Measurements from ENCODE around the gene CFAP20DC. TPM values are rescaled to one million over a fixed set of nuclear protein-coding genes. Genes with fewer than 3 reads are reported as not detected.

CFAP20DC gene
- total RNA-seq, 1 donor from 2014 or later, result not detected

DNA sequence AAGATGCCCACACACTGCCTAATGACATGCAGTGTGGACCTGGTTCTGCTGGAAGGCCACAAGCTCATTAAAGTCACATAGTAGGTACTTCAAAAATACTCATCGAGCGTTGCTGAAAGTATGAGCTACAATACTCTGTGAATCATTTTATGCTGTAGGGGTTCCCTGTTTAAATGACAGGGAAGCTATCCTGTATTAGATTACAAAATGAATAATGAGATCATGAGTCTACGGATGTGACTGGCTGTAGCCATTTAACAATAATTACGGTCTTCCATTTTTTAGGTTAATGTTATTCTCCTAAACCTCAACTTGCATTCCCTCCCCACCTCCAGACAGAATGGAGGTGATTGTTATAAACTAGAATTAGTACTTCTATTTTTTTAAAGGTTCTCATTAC lies 255.1 kb downstream of the CFAP20DC start:
- Histone ChIP-seq H3K36me3 (no peaks in the 10 kb centered on the region), H3K4me3 (no peak overlapping the region), H3K4me1 (no peaks in the 10 kb centered on the region), H3K27me3 (ENCODE audit: low read depth) (no peaks in the 10 kb centered on the region), H3K27ac (replicated peaks) (no peak overlapping the region), H3K9me3 (replicated peaks) (no peaks in the 10 kb centered on the region)
- TF ChIP-seq, protein P1, sequence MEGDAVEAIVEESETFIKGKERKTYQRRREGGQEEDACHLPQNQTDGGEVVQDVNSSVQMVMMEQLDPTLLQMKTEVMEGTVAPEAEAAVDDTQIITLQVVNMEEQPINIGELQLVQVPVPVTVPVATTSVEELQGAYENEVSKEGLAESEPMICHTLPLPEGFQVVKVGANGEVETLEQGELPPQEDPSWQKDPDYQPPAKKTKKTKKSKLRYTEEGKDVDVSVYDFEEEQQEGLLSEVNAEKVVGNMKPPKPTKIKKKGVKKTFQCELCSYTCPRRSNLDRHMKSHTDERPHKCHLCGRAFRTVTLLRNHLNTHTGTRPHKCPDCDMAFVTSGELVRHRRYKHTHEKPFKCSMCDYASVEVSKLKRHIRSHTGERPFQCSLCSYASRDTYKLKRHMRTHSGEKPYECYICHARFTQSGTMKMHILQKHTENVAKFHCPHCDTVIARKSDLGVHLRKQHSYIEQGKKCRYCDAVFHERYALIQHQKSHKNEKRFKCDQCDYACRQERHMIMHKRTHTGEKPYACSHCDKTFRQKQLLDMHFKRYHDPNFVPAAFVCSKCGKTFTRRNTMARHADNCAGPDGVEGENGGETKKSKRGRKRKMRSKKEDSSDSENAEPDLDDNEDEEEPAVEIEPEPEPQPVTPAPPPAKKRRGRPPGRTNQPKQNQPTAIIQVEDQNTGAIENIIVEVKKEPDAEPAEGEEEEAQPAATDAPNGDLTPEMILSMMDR (IDR thresholded peaks at IDR 0.05; ENCODE audit: borderline replicate concordance), result no peak
- intact Hi-C loops (cut with micrococcal nuclease), result no loop called here
- DNase-seq, result no peak

DNA sequence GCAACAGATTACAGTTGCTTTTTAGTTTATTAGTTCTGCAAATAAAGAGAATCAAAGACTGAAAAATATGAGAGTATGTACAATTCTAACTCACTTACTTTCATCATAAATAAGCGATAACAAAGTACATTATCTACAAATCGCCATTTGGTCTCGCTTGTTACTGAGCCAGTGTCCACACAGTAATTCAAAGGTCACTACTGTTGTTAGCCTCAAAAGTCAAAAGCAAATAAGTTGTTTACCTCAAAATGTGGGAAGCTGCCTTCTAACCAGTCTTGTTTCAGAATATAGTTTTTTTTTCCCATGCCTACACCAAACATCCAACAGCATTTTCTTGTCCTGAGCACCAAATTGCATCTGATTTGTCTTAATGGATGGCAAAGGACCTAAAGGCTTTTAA lies 255.9 kb downstream of the CFAP20DC start:
- intact Hi-C loops (cut with micrococcal nuclease), result no loop called here
- Histone ChIP-seq H3K36me3 (no peaks in the 10 kb centered on the region), H3K9me3 (replicated peaks) (no peaks in the 10 kb centered on the region), H3K27me3 (ENCODE audit: low read depth) (no peaks in the 10 kb centered on the region), H3K4me3 (no peak overlapping the region), H3K4me1 (no peaks in the 10 kb centered on the region), H3K27ac (replicated peaks) (no peak overlapping the region)
- no peak for DNase-seq
- TF ChIP-seq, protein P1 (IDR thresholded peaks at IDR 0.05; ENCODE audit: borderline replicate concordance), result no peak

DNA sequence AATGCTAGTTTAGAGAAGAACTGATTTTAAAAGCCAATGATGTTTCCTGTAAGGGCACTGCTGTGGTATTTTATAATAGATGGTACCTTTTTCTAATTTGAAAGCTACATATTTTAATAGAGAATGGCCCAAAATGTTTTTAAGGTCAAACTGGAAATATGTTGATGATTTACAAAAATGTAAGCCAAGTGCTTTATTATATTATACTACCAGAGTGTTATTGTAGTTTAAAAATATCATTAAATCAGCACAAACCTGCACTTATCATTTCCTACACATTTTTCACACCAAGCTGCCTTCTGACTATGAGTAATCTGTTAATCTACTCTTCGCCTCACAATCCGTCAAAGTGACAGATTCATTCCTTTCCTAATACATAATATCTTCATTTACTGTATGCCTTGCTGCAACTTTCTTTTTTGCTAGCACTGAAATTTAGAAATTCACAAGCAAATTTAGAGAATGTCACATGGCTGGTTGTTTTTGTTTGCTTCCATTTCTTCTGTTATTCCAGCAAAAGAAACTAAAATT lies 256.8 kb downstream of the CFAP20DC start:
- DNase-seq, result no peak
- H3K27me3 ChIP-seq (ENCODE audit: low read depth), result no peaks in the 10 kb centered on the region
- H3K36me3 ChIP-seq, result no peaks in the 10 kb centered on the region
- H3K9me3 ChIP-seq (replicated peaks), result no peaks in the 10 kb centered on the region
- no peak overlapping the region for H3K27ac ChIP-seq (replicated peaks)
- TF ChIP-seq, protein P1 (IDR thresholded peaks at IDR 0.05; ENCODE audit: borderline replicate concordance), result no peak
- no peaks in the 10 kb centered on the region for H3K4me1 ChIP-seq
- intact Hi-C loops (cut with micrococcal nuclease), result no loop called here
- H3K4me3 ChIP-seq, result no peak overlapping the region

DNA sequence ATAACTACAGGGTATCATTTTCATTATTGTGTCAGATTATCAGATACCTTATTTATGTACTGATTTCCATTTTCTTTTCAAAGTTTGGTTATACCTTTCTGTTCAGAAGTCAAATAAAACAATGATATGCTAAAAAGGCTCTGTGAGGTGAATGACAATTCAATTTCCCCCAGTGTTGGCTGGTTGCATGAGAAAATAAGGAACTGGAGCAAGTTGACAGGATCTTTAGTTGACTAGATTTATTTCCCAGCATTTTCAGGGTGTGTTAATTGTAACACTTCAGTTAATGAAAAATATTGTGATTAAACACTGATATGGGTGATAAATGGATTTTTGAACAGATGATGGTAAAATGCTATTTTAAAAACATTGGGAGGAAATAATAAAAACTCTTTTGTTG lies 260.4 kb downstream of the CFAP20DC start:
- Histone ChIP-seq H3K27me3 (ENCODE audit: low read depth) (no peaks in the 10 kb centered on the region), H3K4me1 (no peaks in the 10 kb centered on the region), H3K36me3 (no peaks in the 10 kb centered on the region), H3K4me3 (no peak overlapping the region), H3K27ac (replicated peaks) (no peak overlapping the region), H3K9me3 (replicated peaks) (no peaks in the 10 kb centered on the region)
- DNase-seq, result no peak
- intact Hi-C loops (cut with micrococcal nuclease), result no loop called here
- TF ChIP-seq, protein P1 (IDR thresholded peaks at IDR 0.05; ENCODE audit: borderline replicate concordance), result no peak

DNA sequence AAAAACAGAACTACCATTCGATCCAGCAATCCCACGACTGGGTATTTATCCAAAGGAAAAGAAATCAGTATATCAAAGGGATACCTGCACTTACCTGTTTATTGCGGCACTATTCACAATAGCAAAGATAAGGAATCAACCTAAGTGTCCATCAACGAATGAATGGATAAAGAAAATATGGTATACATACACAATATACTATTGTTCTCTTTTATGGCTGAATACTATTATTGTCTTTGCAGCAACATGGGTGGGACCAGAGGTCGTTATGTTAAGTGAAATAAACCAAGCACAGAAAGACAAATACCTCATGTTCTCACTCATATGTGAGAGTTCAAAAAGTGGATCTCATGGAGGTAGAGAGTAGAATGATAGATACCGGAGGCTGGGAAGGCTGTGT lies 264.9 kb downstream of the CFAP20DC start:
- intact Hi-C loops (cut with micrococcal nuclease), result no loop called here
- no peak overlapping the region for H3K27ac ChIP-seq (replicated peaks)
- no peaks in the 10 kb centered on the region for H3K27me3 ChIP-seq (ENCODE audit: low read depth)

More for the DNA sequence above, 264.9 kb downstream of the CFAP20DC start:
- DNase-seq, result no peak
- Histone ChIP-seq H3K36me3 (no peaks in the 10 kb centered on the region), H3K9me3 (replicated peaks) (peaks cover 36% of the 10 kb centered on the region), H3K4me3 (no peak overlapping the region), H3K4me1 (no peaks in the 10 kb centered on the region)
- TF ChIP-seq, protein P1 (IDR thresholded peaks at IDR 0.05; ENCODE audit: borderline replicate concordance), result no peak
